CD14-positive monocyte (primary cell): ENCODE results near the gene MARCHF9. TPM values are rescaled to one million over a fixed set of nuclear protein-coding genes. Genes with fewer than 3 reads are reported as not detected.

Experiments used
- DNase-seq, 3 donors: peaks; one replicate each; pipeline ENCODE4 v3.0.0-alpha.2; 2011 to 2022
- H2AFZ ChIP-seq: 2 replicates; pipeline ENCODE4 v1.6.0; 2012; ENCODE audit warnings: mild to moderate bottlenecking, low read depth, low read length, inconsistent platforms; ENCODE audit not compliant: insufficient read depth, poor library complexity, severe bottlenecking
- H3K27ac ChIP-seq, 2 donors: 1 replicate in 1 of 2; 2 replicates in 1 of 2; pipeline ENCODE4 v1.5.1; 2012 to 2013; ENCODE audit warnings: low read length in 2 of 2, control low read depth in 1 of 2, inconsistent platforms in 1 of 2, low read depth in 1 of 2, mild to moderate bottlenecking in 1 of 2
- H3K27me3 ChIP-seq, 2 donors: one replicate each; pipeline versions ENCODE4 v1.6.0 to v1.6.1; 2011 to 2013; ENCODE audit warnings: low read length in 2 of 2; ENCODE audit not compliant: control insufficient read depth in 2 of 2, insufficient read depth in 2 of 2
- H3K36me3 ChIP-seq, 2 donors: replicated peaks in 1 of 2; 1 replicate in 1 of 2; 2 replicates in 1 of 2; pipeline versions ENCODE4 v1.5.1 to v1.6.1; 2012 to 2013; ENCODE audit warnings: low read length in 2 of 2, control low read depth in 1 of 2, inconsistent platforms in 1 of 2, mild to moderate bottlenecking in 1 of 2; ENCODE audit not compliant: insufficient read depth in 2 of 2, control insufficient read depth in 1 of 2
- H3K4me1 ChIP-seq, 2 donors: 1 replicate in 1 of 2; 2 replicates in 1 of 2; pipeline versions ENCODE4 v1.5.1 to v1.6.1; 2012 to 2013; ENCODE audit warnings: low read length in 2 of 2, control low read depth in 1 of 2, inconsistent platforms in 1 of 2, mild to moderate bottlenecking in 1 of 2, moderate library complexity in 1 of 2; ENCODE audit not compliant: insufficient read depth in 2 of 2, control insufficient read depth in 1 of 2
- H3K4me2 ChIP-seq: replicated peaks from 2 replicates; pipeline ENCODE3; 2012; ENCODE audit warnings: low read length, moderate library complexity, mild to moderate bottlenecking; ENCODE audit not compliant: poor library complexity, severe bottlenecking; ENCODE audit errors: extremely low read depth
- H3K4me3 ChIP-seq, 3 experiments: fragments of 200-600 bp in 1 of 3; sonication (generic) in 1 of 3; replicated peaks in 1 of 3; 1 replicate in 2 of 3; 2 replicates in 1 of 3; pipeline ENCODE4 v1.5.1; 2011 to 2013; ENCODE audit warnings: low read length in 3 of 3, mild to moderate bottlenecking in 3 of 3, control low read depth in 2 of 3, low read depth in 2 of 3, inconsistent platforms in 1 of 3, moderate library complexity in 1 of 3
- H3K79me2 ChIP-seq: 2 replicates; pipeline ENCODE4 v1.6.0; 2012; ENCODE audit warnings: mild to moderate bottlenecking, control low read depth, inconsistent platforms, low read length, moderate library complexity; ENCODE audit not compliant: insufficient read depth
- H3K9ac ChIP-seq: 2 replicates; pipeline ENCODE4 v1.6.0; 2017; ENCODE audit warnings: low read length, mild to moderate bottlenecking; ENCODE audit not compliant: insufficient read depth, poor library complexity, severe bottlenecking
- H3K9me3 ChIP-seq, 2 donors: replicated peaks in 1 of 2; 1 replicate in 1 of 2; 2 replicates in 1 of 2; pipeline versions ENCODE4 v1.5.1 to v1.6.1; 2012 to 2013; ENCODE audit warnings: low read length in 2 of 2, control low read depth in 1 of 2; ENCODE audit not compliant: control insufficient read depth in 1 of 2, insufficient read depth in 1 of 2
- H4K20me1 ChIP-seq: 2 replicates; pipeline ENCODE4 v1.6.0; 2012; ENCODE audit warnings: mild to moderate bottlenecking, low read length, control low read depth, moderate library complexity; ENCODE audit not compliant: insufficient read depth
- H3K27ac Mint-ChIP-seq, 7 donors: one replicate each; pipeline ENCODE4 v1.8.0; 2020; ENCODE audit warnings: mild to moderate bottlenecking in 7 of 7, mixed read lengths in 7 of 7, moderate library complexity in 6 of 7, inconsistent platforms in 2 of 7
- H3K27me3 Mint-ChIP-seq, 3 donors: one replicate each; pipeline ENCODE4 v1.8.0; 2021 to 2022; ENCODE audit warnings: low read depth in 3 of 3, mild to moderate bottlenecking in 3 of 3, mixed read lengths in 3 of 3, moderate library complexity in 3 of 3, inconsistent platforms in 1 of 3
- H3K36me3 Mint-ChIP-seq, 2 donors: one replicate each; pipeline ENCODE4 v1.8.0; 2020; ENCODE audit warnings: mixed read lengths in 2 of 2, inconsistent platforms in 1 of 2, mild to moderate bottlenecking in 1 of 2
- H3K4me1 Mint-ChIP-seq: one replicate; pipeline ENCODE4 v1.8.0; 2020; ENCODE audit warnings: mild to moderate bottlenecking, mixed read lengths
- H3K4me3 Mint-ChIP-seq, 2 donors: one replicate each; pipeline ENCODE4 v1.8.0; 2020; ENCODE audit warnings: mild to moderate bottlenecking in 2 of 2, mixed read lengths in 2 of 2, moderate library complexity in 1 of 2
- H3K9me3 Mint-ChIP-seq, 7 donors: one replicate each; pipeline ENCODE4 v1.8.0; 2020 to 2022; ENCODE audit warnings: mixed read lengths in 7 of 7, mild to moderate bottlenecking in 6 of 7, moderate library complexity in 6 of 7, inconsistent platforms in 2 of 7
- WGBS: methylation state at CpG from one replicate; pipeline ENCODE4 v1.1.5; 2013; ENCODE audit warnings: missing lambda C conversion rate; ENCODE audit not compliant: insufficient coverage; 5-methylcytosine and 5-hydroxymethylcytosine counted together
- intact Hi-C, 2 donors: fragments of 100-400 bp; cut with micrococcal nuclease; formaldehyde crosslinking; loops; one replicate each; pipeline versions ENCODE4 v1.15.0 to v1.15.1; 2023
- polyA plus RNA-seq, 3 donors: library from polyadenylated mRNA; depleted of rRNA in 1 of 3; unstranded in 2 of 3; stranded (reverse) in 1 of 3; fragments of 300-500 nt in 2 of 3; fragments of >200 nt in 1 of 3; fragmentation: Illumina TruSeq in 2 of 3; gene quantifications; 1 replicate in 2 of 3; 2 replicates in 1 of 3; pipeline ENCODE4 v1.2.3, GENCODE V29; 2012 to 2021
- TF ChIP-seq, protein P1 (sequence below): fragments of 200-600 bp; IDR thresholded peaks from one replicate; pipeline ENCODE4 v1.8.0; 2022; ENCODE audit warnings: antibody characterized with exemption, mild to moderate bottlenecking

MARCHF9 gene
- polyA plus RNA-seq, 3 donors: 0.14 to 9.5 (median 0.23) TPM

DNA sequence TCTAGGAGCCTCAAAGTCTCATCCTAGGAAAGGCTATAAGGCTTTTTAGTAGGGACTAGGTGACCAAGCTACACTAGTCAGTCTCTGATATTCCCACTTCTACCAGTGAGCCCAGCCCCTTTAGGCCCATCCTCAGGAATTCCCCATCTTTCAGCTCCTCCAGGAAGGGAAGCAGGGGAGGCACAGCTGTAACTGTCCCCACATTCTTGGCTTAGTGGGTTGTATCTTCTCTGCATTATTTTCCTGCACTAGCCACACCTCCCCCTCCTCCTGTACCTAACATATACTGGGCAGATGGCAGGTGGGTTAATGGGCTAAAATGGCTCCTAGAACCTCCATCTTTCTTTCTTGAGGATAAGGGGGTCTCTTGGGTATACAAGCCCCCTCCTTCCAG, 12.4 kb downstream of the MARCHF9 start:
- H3K4me2 ChIP-seq: no peak overlapping the region

DNA sequence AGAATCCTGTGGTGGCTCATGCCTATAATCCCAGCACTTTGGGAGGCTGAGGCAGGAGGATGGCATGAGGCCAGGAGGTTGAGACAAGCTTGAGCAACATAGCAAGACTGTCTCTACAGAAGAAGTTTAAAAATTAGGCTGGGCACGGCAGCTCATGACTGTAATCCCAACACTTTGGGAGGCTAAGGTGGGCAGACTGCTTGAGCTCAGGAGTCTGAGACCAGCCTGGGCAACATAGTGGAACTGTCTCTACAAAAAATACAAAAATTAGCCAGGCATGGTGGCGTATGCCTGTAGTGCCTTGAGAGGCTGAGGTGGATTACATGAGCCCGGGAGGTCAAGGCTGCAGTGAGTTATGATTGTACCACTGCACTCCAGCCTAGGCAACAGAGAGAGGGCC, 13.0 kb downstream of the MARCHF9 start:
- H3K27me3 Mint-ChIP-seq: peaks cover 50 to 54% (median 53%) of the 10 kb centered on the region in 3 donors
- WGBS: 79% methylated on average over 2 of the region's 3 CpGs
- no peak overlapping the region for H3K9ac ChIP-seq
- H3K9me3 Mint-ChIP-seq: peaks cover 0 to 18% (median 5%) of the 10 kb centered on the region in 7 donors
- H2AFZ ChIP-seq: no peak overlapping the region
- H3K4me3 ChIP-seq: no peak overlapping the region
- DNase-seq: no peak
- peaks cover 37 to 53% of the 10 kb centered on the region in 2 donors for H3K27me3 ChIP-seq
- no peak overlapping the region for H3K27ac ChIP-seq
- no peak overlapping the region for H3K4me2 ChIP-seq
- peak overlapping the region in 1 of 2 donors; percentile 57 for H3K4me3 Mint-ChIP-seq
- H3K27ac Mint-ChIP-seq: no peak overlapping the region
- TF ChIP-seq, protein P1, sequence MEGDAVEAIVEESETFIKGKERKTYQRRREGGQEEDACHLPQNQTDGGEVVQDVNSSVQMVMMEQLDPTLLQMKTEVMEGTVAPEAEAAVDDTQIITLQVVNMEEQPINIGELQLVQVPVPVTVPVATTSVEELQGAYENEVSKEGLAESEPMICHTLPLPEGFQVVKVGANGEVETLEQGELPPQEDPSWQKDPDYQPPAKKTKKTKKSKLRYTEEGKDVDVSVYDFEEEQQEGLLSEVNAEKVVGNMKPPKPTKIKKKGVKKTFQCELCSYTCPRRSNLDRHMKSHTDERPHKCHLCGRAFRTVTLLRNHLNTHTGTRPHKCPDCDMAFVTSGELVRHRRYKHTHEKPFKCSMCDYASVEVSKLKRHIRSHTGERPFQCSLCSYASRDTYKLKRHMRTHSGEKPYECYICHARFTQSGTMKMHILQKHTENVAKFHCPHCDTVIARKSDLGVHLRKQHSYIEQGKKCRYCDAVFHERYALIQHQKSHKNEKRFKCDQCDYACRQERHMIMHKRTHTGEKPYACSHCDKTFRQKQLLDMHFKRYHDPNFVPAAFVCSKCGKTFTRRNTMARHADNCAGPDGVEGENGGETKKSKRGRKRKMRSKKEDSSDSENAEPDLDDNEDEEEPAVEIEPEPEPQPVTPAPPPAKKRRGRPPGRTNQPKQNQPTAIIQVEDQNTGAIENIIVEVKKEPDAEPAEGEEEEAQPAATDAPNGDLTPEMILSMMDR: no peak
- no peaks in the 10 kb centered on the region for H3K79me2 ChIP-seq
- H3K4me1 Mint-ChIP-seq: peaks cover 47% of the 10 kb centered on the region
- H3K4me1 ChIP-seq: peaks cover 41 to 50% of the 10 kb centered on the region in 2 donors
- no peaks in the 10 kb centered on the region for H4K20me1 ChIP-seq
- peaks cover 23 to 27% of the 10 kb centered on the region in 2 donors for H3K36me3 Mint-ChIP-seq
- H3K36me3 ChIP-seq: peaks cover 0 to 6% of the 10 kb centered on the region in 2 donors
- intact Hi-C loops: no loop called here
- peaks cover 0 to 13% of the 10 kb centered on the region in 2 donors for H3K9me3 ChIP-seq

More for the DNA sequence above, 12.4 kb downstream of the MARCHF9 start:
- Mint-ChIP-seq H3K4me1 (peaks cover 44% of the 10 kb centered on the region), H3K36me3 (peaks cover 23 to 27% of the 10 kb centered on the region in 2 donors), H3K4me3 (peak overlapping the region in 1 of 2 donors; percentile 95), H3K27ac (peak overlapping the region in 1 of 7 donors; percentile 41), H3K9me3 (peaks cover 0 to 18% (median 5%) of the 10 kb centered on the region in 7 donors), H3K27me3 (peaks cover 51 to 55% (median 54%) of the 10 kb centered on the region in 3 donors)
- DNase-seq: no peak
- no peak overlapping the region for H2AFZ ChIP-seq
- H3K9me3 ChIP-seq: peaks cover 0 to 13% of the 10 kb centered on the region in 2 donors
- H3K36me3 ChIP-seq: peaks cover 0 to 6% of the 10 kb centered on the region in 2 donors
- no peak overlapping the region for H3K27ac ChIP-seq
- no peaks in the 10 kb centered on the region for H3K79me2 ChIP-seq
- peaks cover 37 to 44% of the 10 kb centered on the region in 2 donors for H3K4me1 ChIP-seq
- H3K27me3 ChIP-seq: peaks cover 37 to 56% of the 10 kb centered on the region in 2 donors
- no peak overlapping the region for H3K9ac ChIP-seq
- TF ChIP-seq, protein P1: no peak
- intact Hi-C loops: no loop called here
- no peaks in the 10 kb centered on the region for H4K20me1 ChIP-seq
- no peak overlapping the region for H3K4me3 ChIP-seq
